Measurements from ENCODE around the gene SRSF8. TPM values are rescaled to one million over a fixed set of nuclear protein-coding genes. Genes with fewer than 3 reads are reported as not detected.

SRSF8 gene
- total RNA-seq, 1 experiment from 2014 or later, result 22.9 TPM

- intact Hi-C loops (cut with micrococcal nuclease; ENCODE audit: unreplicated experiment), result no loop called here
- Histone ChIP-seq H3K36me3 (ENCODE audit: low read depth) (no peaks in the 10 kb centered on the region), H3K9me2 (ENCODE audit: insufficient read depth) (no peaks in the 10 kb centered on the region), H3K4me1 (replicated peaks; ENCODE audit: insufficient read depth) (no peaks in the 10 kb centered on the region), H3K27me3 (ENCODE audit: insufficient read depth, low read depth) (peaks cover 8% of the 10 kb centered on the region; the same call in 1 of the 2 replicates), H4K20me1 (ENCODE audit: insufficient read depth) (no peaks in the 10 kb centered on the region), H3K4me3 (no peak overlapping the region), H3K9me3 (ENCODE audit: insufficient read depth, low read depth) (no peaks in the 10 kb centered on the region), H3K4me2 (no peak overlapping the region), H3F3A (ENCODE audit: insufficient read depth, low read depth) (no peaks in the 10 kb centered on the region), H2AFZ (no peak overlapping the region), H3K27ac (no peak overlapping the region), H3K79me2 (ENCODE audit: low read depth) (no peaks in the 10 kb centered on the region)
- TF ChIP-seq EZH2 (IDR thresholded peaks at IDR 0.05; ENCODE audit: low read depth) (no peak), CTCF (conservative IDR thresholded peaks at IDR 0.05) (no peak)
- ChIA-PET POLR2A (ENCODE audit: unreplicated experiment) (no interaction called here), CTCF (no interaction called here)
- BruUV-seq (replicated peaks), result no TSS peak
- DNase-seq, result no peak
Measured at GRCh38 chr11:95042239-95042638, 24.5 kb upstream of the SRSF8 start.

GRCh38 chr11:95042906-95043305 is 23.8 kb upstream of the SRSF8 start:
- ChIA-PET POLR2A (ENCODE audit: unreplicated experiment) (no interaction called here), CTCF (no interaction called here)
- DNase-seq, result no peak
- Histone ChIP-seq H3K36me3 (ENCODE audit: low read depth) (no peaks in the 10 kb centered on the region), H3K9me2 (ENCODE audit: insufficient read depth) (no peaks in the 10 kb centered on the region), H3K4me2 (no peak overlapping the region), H3F3A (ENCODE audit: insufficient read depth, low read depth) (no peaks in the 10 kb centered on the region), H3K4me1 (replicated peaks; ENCODE audit: insufficient read depth) (no peaks in the 10 kb centered on the region), H3K79me2 (ENCODE audit: low read depth) (no peaks in the 10 kb centered on the region), H4K20me1 (ENCODE audit: insufficient read depth) (no peaks in the 10 kb centered on the region), H2AFZ (no peak overlapping the region), H3K27ac (no peak overlapping the region), H3K9me3 (ENCODE audit: insufficient read depth, low read depth) (no peaks in the 10 kb centered on the region), H3K27me3 (ENCODE audit: insufficient read depth, low read depth) (peaks cover 8% of the 10 kb centered on the region; the same call in 1 of the 2 replicates), H3K4me3 (no peak overlapping the region)
- intact Hi-C loops (cut with micrococcal nuclease; ENCODE audit: unreplicated experiment), result no loop called here
- no peak for TF ChIP-seq CTCF (conservative IDR thresholded peaks at IDR 0.05)
- no peak for TF ChIP-seq EZH2 (IDR thresholded peaks at IDR 0.05; ENCODE audit: low read depth)
- BruUV-seq (replicated peaks), result no TSS peak

GRCh38 chr11:95044010-95044409 is 22.7 kb upstream of the SRSF8 start:
- no peaks in the 10 kb centered on the region for H3K9me3 ChIP-seq (ENCODE audit: insufficient read depth, low read depth)
- H3F3A ChIP-seq (ENCODE audit: insufficient read depth, low read depth), result no peaks in the 10 kb centered on the region
- no peak for DNase-seq
- H3K9me2 ChIP-seq (ENCODE audit: insufficient read depth), result no peaks in the 10 kb centered on the region
- H3K4me2 ChIP-seq, result no peak overlapping the region
- no peaks in the 10 kb centered on the region for H3K79me2 ChIP-seq (ENCODE audit: low read depth)
- no peak overlapping the region for H3K4me3 ChIP-seq
- H3K27ac ChIP-seq, result no peak overlapping the region
- H4K20me1 ChIP-seq (ENCODE audit: insufficient read depth), result no peaks in the 10 kb centered on the region
- H2AFZ ChIP-seq, result no peak overlapping the region
- CTCF ChIA-PET, result no interaction called here
- H3K36me3 ChIP-seq (ENCODE audit: low read depth), result no peaks in the 10 kb centered on the region
- TF ChIP-seq EZH2 (IDR thresholded peaks at IDR 0.05; ENCODE audit: low read depth), result no peak
- TF ChIP-seq CTCF (conservative IDR thresholded peaks at IDR 0.05), result no peak
- H3K4me1 ChIP-seq (replicated peaks; ENCODE audit: insufficient read depth), result no peaks in the 10 kb centered on the region
- no TSS peak for BruUV-seq (replicated peaks)
- intact Hi-C loops (cut with micrococcal nuclease; ENCODE audit: unreplicated experiment), result no loop called here
- peaks cover 8% of the 10 kb centered on the region; the same call in 1 of the 2 replicates for H3K27me3 ChIP-seq (ENCODE audit: insufficient read depth, low read depth)
- POLR2A ChIA-PET (ENCODE audit: unreplicated experiment), result no interaction called here

Measured in PC-9 (cell line).